Fibroblast of lung (primary cell): ENCODE results near the gene KIRREL3. TPM values are rescaled to one million over a fixed set of nuclear protein-coding genes. Genes with fewer than 3 reads are reported as not detected.

Experiments used
- DNase-seq, 2 donors: peaks; one replicate each; pipeline versions ENCODE4 v3.0.0 to v3.0.0-alpha.2; 2010; ENCODE audit warnings: low read depth in 2 of 2
- H2AFZ ChIP-seq: 2 replicates; pipeline ENCODE4 v1.5.1; 2012; ENCODE audit warnings: low read length, control low read depth, inconsistent platforms
- H3K27ac ChIP-seq: 2 replicates; pipeline ENCODE4 v1.5.1; 2011; ENCODE audit warnings: low read length, control low read depth; ENCODE audit not compliant: insufficient read depth
- H3K27me3 ChIP-seq: 2 replicates; pipeline ENCODE4 v1.5.1; 2011; ENCODE audit warnings: mild to moderate bottlenecking, low read length; ENCODE audit not compliant: control insufficient read depth, insufficient read depth
- H3K36me3 ChIP-seq: 2 replicates; pipeline ENCODE4 v1.5.1; 2011; ENCODE audit warnings: low read length; ENCODE audit not compliant: control insufficient read depth, insufficient read depth
- H3K4me1 ChIP-seq: 2 replicates; pipeline ENCODE4 v1.5.1; 2011; ENCODE audit warnings: low read length; ENCODE audit not compliant: control insufficient read depth, insufficient read depth; ENCODE audit errors: extremely low read depth
- H3K4me2 ChIP-seq: 2 replicates; pipeline ENCODE4 v1.5.1; 2011; ENCODE audit warnings: low read length, control low read depth; ENCODE audit not compliant: insufficient read depth; ENCODE audit errors: extremely low read depth
- H3K4me3 ChIP-seq, 4 experiments: fragments of 200-600 bp in 1 of 4; sonication (generic) in 1 of 4; replicated peaks in 1 of 4; 2 replicates each; pipeline ENCODE4 v1.5.1; 2011 to 2016; ENCODE audit warnings: low read length in 4 of 4, low read depth in 3 of 4, mild to moderate bottlenecking in 3 of 4, control low read depth in 2 of 4, inconsistent platforms in 1 of 4, mixed read lengths in 1 of 4; ENCODE audit not compliant: insufficient read depth in 1 of 4; ENCODE audit errors: control extremely low read depth in 1 of 4
- H3K79me2 ChIP-seq: 2 replicates; pipeline ENCODE4 v1.5.1; 2012; ENCODE audit warnings: mild to moderate bottlenecking, low read length, inconsistent platforms; ENCODE audit not compliant: control insufficient read depth, insufficient read depth
- H3K9ac ChIP-seq: 2 replicates; pipeline ENCODE4 v1.5.1; 2011; ENCODE audit warnings: mild to moderate bottlenecking, low read length, control low read depth; ENCODE audit not compliant: insufficient read depth
- H3K9me3 ChIP-seq: 2 replicates; pipeline ENCODE4 v1.5.1; 2012; ENCODE audit warnings: low read depth, low read length; ENCODE audit not compliant: control insufficient read depth, insufficient read depth
- H4K20me1 ChIP-seq: 2 replicates; pipeline ENCODE4 v1.5.1; 2011; ENCODE audit warnings: low read length; ENCODE audit not compliant: control insufficient read depth, insufficient read depth; ENCODE audit errors: extremely low read depth
- EZH2 ChIP-seq: IDR thresholded peaks from 2 replicates; pipeline ENCODE4 v1.5.1; 2012; ENCODE audit warnings: low read length, control low read depth, mild to moderate bottlenecking; ENCODE audit errors: missing control alignments
- polyA plus RNA-seq, 2 donors: library from polyadenylated mRNA; depleted of rRNA in 1 of 2; stranded (reverse) in 1 of 2; unstranded in 1 of 2; fragments of >200 nt; gene quantifications; 2 replicates each; pipeline ENCODE4 v1.2.1, GENCODE V29; 2011 to 2012; ENCODE audit warnings: missing spikeins in 1 of 2
- total RNA-seq: library from RNA; depleted of rRNA; stranded (reverse); fragments of >200 nt; gene quantifications from 2 replicates; pipeline ENCODE4 v1.2.1, GENCODE V29; 2014
- TF ChIP-seq, protein P1 (sequence below), 2 donors: IDR thresholded peaks in 1 of 2; conservative IDR thresholded peaks in 1 of 2; 1 replicate in 1 of 2; 2 replicates in 1 of 2; pipeline ENCODE4 v1.5.1; 2011 to 2012; ENCODE audit warnings: low read length in 2 of 2, control low read depth in 1 of 2, inconsistent platforms in 1 of 2, low read depth in 1 of 2, mild to moderate bottlenecking in 1 of 2

KIRREL3 gene
- total and polyA plus RNA-seq, 2 donors (not counting 1 experiment from before 2014, with no cell fraction given): 2.8 to 6.1 TPM

DNA sequence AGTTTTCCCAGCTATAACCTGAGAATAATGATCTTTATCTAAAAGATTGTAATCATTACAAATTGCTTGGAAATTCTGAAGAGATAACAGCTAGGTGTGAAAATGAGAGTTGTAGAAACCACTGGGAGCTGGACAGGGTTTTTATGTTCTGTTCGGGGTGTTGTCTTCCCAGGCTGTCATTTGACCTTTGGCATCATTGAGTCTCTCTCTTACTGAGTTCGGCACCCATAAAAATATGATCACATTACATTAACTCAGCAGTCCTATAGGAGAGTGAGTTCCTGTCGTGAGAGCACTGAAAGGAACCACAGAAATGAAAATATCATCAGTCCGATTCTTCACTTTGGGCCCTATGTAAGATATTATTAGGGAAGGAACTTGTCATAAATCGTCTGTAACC lies 29.3 kb downstream of the KIRREL3 start:
- Histone ChIP-seq H4K20me1 (no peaks in the 10 kb centered on the region), H2AFZ (no peak overlapping the region), H3K4me2 (no peak overlapping the region), H3K9ac (no peak overlapping the region), H3K4me3 (no peak overlapping the region), H3K27ac (no peak overlapping the region), H3K79me2 (no peaks in the 10 kb centered on the region), H3K4me1 (no peaks in the 10 kb centered on the region), H3K9me3 (no peaks in the 10 kb centered on the region), H3K27me3 (no peaks in the 10 kb centered on the region), H3K36me3 (no peaks in the 10 kb centered on the region)
- no peak for TF ChIP-seq EZH2
- TF ChIP-seq, protein P1, sequence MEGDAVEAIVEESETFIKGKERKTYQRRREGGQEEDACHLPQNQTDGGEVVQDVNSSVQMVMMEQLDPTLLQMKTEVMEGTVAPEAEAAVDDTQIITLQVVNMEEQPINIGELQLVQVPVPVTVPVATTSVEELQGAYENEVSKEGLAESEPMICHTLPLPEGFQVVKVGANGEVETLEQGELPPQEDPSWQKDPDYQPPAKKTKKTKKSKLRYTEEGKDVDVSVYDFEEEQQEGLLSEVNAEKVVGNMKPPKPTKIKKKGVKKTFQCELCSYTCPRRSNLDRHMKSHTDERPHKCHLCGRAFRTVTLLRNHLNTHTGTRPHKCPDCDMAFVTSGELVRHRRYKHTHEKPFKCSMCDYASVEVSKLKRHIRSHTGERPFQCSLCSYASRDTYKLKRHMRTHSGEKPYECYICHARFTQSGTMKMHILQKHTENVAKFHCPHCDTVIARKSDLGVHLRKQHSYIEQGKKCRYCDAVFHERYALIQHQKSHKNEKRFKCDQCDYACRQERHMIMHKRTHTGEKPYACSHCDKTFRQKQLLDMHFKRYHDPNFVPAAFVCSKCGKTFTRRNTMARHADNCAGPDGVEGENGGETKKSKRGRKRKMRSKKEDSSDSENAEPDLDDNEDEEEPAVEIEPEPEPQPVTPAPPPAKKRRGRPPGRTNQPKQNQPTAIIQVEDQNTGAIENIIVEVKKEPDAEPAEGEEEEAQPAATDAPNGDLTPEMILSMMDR (conservative IDR thresholded peaks at IDR 0.05 in 1 of 2, IDR thresholded peaks at IDR 0.05 in 1 of 2; ENCODE audit: low read depth in 1 of 2, low read length in 2 of 2): no peak
- DNase-seq: no peak

DNA sequence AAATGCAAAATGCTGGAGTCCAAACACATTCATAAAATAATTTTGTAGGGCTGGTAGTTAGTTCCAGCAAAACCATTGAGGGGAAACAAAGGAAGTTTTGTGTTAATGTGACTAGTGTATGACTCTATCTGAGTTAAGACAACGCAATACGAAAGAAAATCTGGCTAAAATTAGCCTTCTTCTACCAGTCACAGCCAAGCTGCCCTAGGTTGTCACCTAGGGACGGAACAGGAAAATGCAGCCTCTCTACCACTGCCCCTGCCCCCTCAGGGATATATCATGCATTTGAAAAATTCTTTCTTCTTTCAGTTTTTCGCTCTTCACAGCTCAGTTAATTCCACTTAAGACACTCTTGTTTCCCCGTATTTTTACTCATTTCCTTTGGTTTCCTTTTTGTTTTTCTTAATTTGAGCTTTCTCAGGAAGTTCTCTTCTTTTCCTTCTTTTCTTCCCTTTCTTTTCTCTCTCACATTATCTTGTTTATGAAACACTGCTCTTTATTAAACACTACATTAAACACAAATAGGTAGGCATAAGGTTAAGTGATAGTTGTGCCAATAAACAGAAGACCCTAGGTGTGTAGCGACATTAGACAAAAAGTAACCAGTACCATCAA lies 30.6 kb downstream of the KIRREL3 start:
- Histone ChIP-seq H3K27ac (no peak overlapping the region), H2AFZ (no peak overlapping the region), H3K9me3 (no peaks in the 10 kb centered on the region), H3K4me2 (peak overlapping the region; percentile 19), H3K9ac (no peak overlapping the region), H3K4me3 (no peak overlapping the region), H3K36me3 (no peaks in the 10 kb centered on the region), H3K27me3 (no peaks in the 10 kb centered on the region), H3K4me1 (no peaks in the 10 kb centered on the region), H4K20me1 (no peaks in the 10 kb centered on the region), H3K79me2 (no peaks in the 10 kb centered on the region)
- DNase-seq: peak; percentile 14 to 69
- no peak for TF ChIP-seq EZH2
- TF ChIP-seq, protein P1 (conservative IDR thresholded peaks at IDR 0.05 in 1 of 2, IDR thresholded peaks at IDR 0.05 in 1 of 2; ENCODE audit: low read depth in 1 of 2, low read length in 2 of 2): peak; percentile 45 to 94

DNA sequence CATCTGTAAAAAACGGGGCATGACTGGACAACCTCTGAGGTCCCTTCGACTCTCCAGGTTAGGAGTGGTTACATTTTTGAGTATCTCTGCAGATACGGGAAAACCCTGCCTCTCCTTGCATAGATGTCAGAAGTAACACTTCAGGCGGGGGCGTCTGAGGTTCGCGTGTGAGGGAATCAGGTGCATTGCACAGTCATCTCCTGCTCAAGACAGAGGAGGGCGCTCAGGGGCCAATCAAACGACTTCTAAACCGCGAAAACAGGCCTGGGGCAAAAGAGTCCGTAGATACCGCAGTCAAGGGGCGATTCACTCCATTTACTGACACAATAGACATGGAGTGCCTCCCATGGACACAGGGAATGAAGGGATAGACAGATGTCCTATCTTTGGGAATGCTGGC lies 31.7 kb downstream of the KIRREL3 start:
- TF ChIP-seq, protein P1 (conservative IDR thresholded peaks at IDR 0.05 in 1 of 2, IDR thresholded peaks at IDR 0.05 in 1 of 2; ENCODE audit: low read depth in 1 of 2, low read length in 2 of 2): no peak
- no peak for TF ChIP-seq EZH2
- DNase-seq: peak in 1 of 2 donors; percentile 11

More for the DNA sequence above, 31.7 kb downstream of the KIRREL3 start:
- no peak overlapping the region for H3K9ac ChIP-seq
- H4K20me1 ChIP-seq: no peaks in the 10 kb centered on the region
- H3K4me1 ChIP-seq: no peaks in the 10 kb centered on the region
- H3K27ac ChIP-seq: no peak overlapping the region
- no peak overlapping the region for H3K4me3 ChIP-seq
- no peak overlapping the region for H3K4me2 ChIP-seq
- H2AFZ ChIP-seq: no peak overlapping the region
- H3K27me3 ChIP-seq: no peaks in the 10 kb centered on the region
- no peaks in the 10 kb centered on the region for H3K79me2 ChIP-seq
- no peaks in the 10 kb centered on the region for H3K36me3 ChIP-seq
- H3K9me3 ChIP-seq: no peaks in the 10 kb centered on the region
